Cardiac muscle cell (in vitro differentiated cells and primary cell): Measurements from ENCODE around the gene CYP27C1. TPM values are rescaled to one million over a fixed set of nuclear protein-coding genes. Genes with fewer than 3 reads are reported as not detected.

Source experiments
- DNase-seq, 2 donors: peaks; one replicate each; pipeline versions ENCODE4 v3.0.0 to v3.0.0-alpha.2; 2010 to 2017; ENCODE audit warnings: low read depth in 1 of 2, low spot score in 1 of 2
- H3K27ac ChIP-seq: fragments of 200-600 bp; sonication (generic); 2 replicates; pipeline ENCODE4 v1.5.1; 2016
- H3K27me3 ChIP-seq: fragments of 200-600 bp; sonication (generic); 2 replicates; pipeline ENCODE4 v1.6.0; 2016; ENCODE audit warnings: control low read depth
- H3K36me3 ChIP-seq: fragments of 200-600 bp; sonication (generic); 2 replicates; pipeline ENCODE4 v1.5.1; 2016; ENCODE audit warnings: control low read depth
- H3K4me1 ChIP-seq: fragments of 200-600 bp; sonication (generic); 2 replicates; pipeline ENCODE4 v1.8.1; 2017; ENCODE audit warnings: low read depth, mild to moderate bottlenecking, mixed run types
- H3K4me3 ChIP-seq: fragments of 200-600 bp; sonication (generic); 2 replicates; pipeline ENCODE4 v1.5.1; 2016; ENCODE audit warnings: mild to moderate bottlenecking
- H3K9me3 ChIP-seq: fragments of 200-600 bp; sonication (generic); 2 replicates; pipeline ENCODE4 v1.5.1; 2017; ENCODE audit warnings: low read depth, mild to moderate bottlenecking, control low read depth
- CTCF ChIP-seq: IDR thresholded peaks from 2 replicates; pipeline ENCODE4 v1.5.1; 2012; ENCODE audit warnings: low read depth, mild to moderate bottlenecking, low read length
- polyA plus RNA-seq: library from polyadenylated mRNA; unstranded; fragments of >200 nt; fragmentation: Nextera tagmentation; extraction: Ambion mirVana; gene quantifications from 2 replicates; pipeline ENCODE4 v1.2.1, GENCODE V29; 2016
- total RNA-seq: library from RNA; depleted of rRNA; stranded (reverse); fragments of >200 nt; gene quantifications from 2 replicates; pipeline ENCODE4 v1.2.3, GENCODE V29; 2016

The CYP27C1 gene
- total and polyA plus RNA-seq, 2 experiments from 2014 or later = 1.5 to 3.6 TPM

DNA sequence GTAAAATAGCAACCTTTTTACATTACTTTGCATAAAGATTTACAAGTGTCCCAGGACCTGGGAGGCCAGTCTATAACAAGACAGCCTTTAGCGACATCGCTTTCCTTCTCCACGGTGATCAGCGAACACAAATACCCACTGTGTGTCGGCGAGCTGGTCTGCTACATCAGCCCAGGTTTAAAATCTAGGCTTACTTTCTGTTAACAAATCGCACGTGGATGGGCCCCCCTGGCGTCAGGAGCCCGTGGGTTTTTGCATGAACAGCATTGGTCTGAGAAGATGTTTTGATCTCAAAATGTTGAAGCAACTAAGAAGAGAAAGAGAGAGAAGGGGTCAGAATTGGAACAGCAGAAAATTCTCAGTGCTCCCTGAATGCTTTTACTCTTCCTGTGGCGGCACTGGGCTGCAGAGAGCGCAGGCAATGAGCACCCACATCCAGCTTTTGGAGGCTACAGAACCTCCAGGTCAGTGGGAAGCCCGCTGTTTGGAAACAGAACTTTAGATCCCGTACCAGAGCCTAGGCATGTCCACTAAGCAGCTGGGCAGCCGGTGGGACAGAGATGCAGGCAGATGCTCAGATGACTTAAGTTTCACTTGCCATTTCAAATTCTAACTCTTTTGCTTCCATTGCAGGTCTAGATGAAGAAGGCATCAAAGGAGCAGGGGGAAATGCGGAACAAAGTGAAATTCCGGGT lies 32.9 kb downstream of the CYP27C1 start:
- no peaks in the 10 kb centered on the region for H3K36me3 ChIP-seq
- H3K27ac ChIP-seq = no peak overlapping the region
- TF ChIP-seq CTCF = no peak
- no peaks in the 10 kb centered on the region for H3K4me1 ChIP-seq
- H3K27me3 ChIP-seq = no peaks in the 10 kb centered on the region
- H3K9me3 ChIP-seq = no peaks in the 10 kb centered on the region
- H3K4me3 ChIP-seq = no peak overlapping the region
- no peak for DNase-seq

DNA sequence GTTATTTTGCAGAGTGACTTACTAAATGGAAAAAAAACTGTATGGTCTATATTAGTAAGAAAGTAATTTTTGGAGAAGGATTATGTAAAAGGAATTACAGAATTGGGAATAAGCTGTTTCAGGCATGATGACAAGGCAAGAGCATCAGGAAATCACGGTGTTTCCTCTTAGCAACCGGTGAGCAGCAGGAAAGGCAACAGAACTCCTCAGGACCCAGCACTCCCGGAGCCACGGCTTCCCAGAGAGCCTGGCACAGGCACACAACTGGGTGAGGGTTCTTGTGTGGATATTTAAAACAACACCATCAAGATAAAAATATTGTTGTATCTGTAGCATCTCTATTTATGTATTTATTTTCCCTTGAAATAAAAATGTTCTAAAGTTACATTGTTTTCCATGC lies 34.4 kb downstream of the CYP27C1 start:
- Histone ChIP-seq H3K4me1 (no peaks in the 10 kb centered on the region), H3K27ac (no peak overlapping the region), H3K9me3 (no peaks in the 10 kb centered on the region), H3K27me3 (no peaks in the 10 kb centered on the region), H3K36me3 (no peaks in the 10 kb centered on the region), H3K4me3 (no peak overlapping the region)
- no peak for DNase-seq
- TF ChIP-seq CTCF = no peak

DNA sequence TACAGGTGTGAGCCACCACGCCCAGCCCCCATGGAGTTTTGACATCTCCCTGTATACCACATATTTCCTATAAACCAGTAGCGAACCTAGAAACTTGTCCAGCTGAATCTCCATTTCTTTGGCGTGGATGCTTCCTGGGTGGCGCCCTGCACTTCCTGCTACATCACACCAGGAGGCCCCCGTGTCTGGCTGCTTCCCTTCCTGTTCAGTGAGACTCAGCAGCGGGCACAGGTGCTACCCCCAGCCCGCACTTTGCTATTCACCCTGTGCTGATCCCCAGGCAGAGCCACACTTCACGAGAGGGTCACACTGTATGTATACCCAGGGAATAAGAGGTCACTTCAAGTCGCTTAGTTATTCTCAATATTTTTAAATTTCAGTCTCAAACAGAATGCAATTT lies 35.0 kb downstream of the CYP27C1 start:
- no peak for TF ChIP-seq CTCF
- Histone ChIP-seq H3K4me1 (no peaks in the 10 kb centered on the region), H3K27me3 (no peaks in the 10 kb centered on the region), H3K9me3 (no peaks in the 10 kb centered on the region), H3K27ac (no peak overlapping the region), H3K36me3 (no peaks in the 10 kb centered on the region), H3K4me3 (no peak overlapping the region)
- no peak for DNase-seq

DNA sequence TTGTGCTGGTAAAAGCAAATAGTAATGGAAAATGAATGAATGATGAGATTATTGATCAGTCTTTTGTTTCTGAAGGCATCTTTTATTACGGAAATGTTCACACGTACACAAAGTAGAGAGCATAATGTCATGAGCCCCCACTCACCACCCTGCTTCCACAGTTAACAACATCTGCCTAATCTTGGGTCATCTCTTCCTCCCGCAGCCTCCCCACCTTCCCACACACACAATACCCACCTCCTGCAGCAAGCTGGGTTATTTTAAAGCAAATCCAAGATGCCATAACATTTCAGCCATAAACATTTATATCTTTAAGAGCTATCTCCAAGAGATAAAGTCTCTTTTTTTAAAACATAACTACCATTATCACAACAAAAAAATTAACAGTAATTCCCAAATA lies 36.3 kb downstream of the CYP27C1 start:
- no peaks in the 10 kb centered on the region for H3K4me1 ChIP-seq
- H3K27ac ChIP-seq = no peak overlapping the region
- H3K4me3 ChIP-seq = no peak overlapping the region
- no peaks in the 10 kb centered on the region for H3K9me3 ChIP-seq
- DNase-seq = no peak
- H3K36me3 ChIP-seq = no peaks in the 10 kb centered on the region
- H3K27me3 ChIP-seq = no peaks in the 10 kb centered on the region
- no peak for TF ChIP-seq CTCF

GRCh38 chr2:127182626-127183458 lies 37.3 kb downstream of the CYP27C1 start:
- Histone ChIP-seq H3K27ac (no peak overlapping the region), H3K4me1 (no peaks in the 10 kb centered on the region), H3K9me3 (no peaks in the 10 kb centered on the region), H3K27me3 (no peaks in the 10 kb centered on the region), H3K36me3 (no peaks in the 10 kb centered on the region), H3K4me3 (no peak overlapping the region)
- no peak for TF ChIP-seq CTCF
- DNase-seq = no peak
